Anterior cingulate cortex (tissue), 58 donors: Measurements from ENCODE around the gene LTB.
A peak's percentile ranks its signal among the peaks of the same experiment; 100 is the strongest.

Experiments used
- DNase-seq, 58 donors: peaks; one replicate each; lab custom pipeline; 2025; lab: John Stamatoyannopoulos, UW

Gene LTB, protein sequence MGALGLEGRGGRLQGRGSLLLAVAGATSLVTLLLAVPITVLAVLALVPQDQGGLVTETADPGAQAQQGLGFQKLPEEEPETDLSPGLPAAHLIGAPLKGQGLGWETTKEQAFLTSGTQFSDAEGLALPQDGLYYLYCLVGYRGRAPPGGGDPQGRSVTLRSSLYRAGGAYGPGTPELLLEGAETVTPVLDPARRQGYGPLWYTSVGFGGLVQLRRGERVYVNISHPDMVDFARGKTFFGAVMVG

DNA sequence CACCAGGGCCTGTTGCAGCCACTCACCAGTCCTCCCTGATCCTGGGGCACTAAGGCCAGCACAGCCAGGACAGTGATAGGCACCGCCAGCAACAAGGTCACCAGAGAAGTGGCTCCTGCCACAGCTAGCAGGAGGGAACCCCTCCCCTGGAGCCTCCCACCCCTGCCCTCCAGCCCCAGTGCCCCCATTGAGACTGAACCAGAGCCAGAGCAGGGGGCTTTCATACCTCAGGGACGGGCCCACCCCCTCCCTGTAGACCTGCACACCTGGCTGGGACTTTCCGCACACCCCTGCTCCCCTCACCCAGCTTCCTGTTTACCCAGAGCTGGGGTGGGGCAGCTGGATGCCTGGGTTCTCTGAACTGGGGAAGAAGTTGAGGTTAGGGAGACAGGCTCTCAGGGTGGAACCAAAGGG, at the start of gene LTB:
Gene LTB, minus strand, starts transcription at position 195 of the 414 bp plus-strand sequence. Its CDS starts 7 bp downstream, at position 188.
- no peak for DNase-seq

DNA sequence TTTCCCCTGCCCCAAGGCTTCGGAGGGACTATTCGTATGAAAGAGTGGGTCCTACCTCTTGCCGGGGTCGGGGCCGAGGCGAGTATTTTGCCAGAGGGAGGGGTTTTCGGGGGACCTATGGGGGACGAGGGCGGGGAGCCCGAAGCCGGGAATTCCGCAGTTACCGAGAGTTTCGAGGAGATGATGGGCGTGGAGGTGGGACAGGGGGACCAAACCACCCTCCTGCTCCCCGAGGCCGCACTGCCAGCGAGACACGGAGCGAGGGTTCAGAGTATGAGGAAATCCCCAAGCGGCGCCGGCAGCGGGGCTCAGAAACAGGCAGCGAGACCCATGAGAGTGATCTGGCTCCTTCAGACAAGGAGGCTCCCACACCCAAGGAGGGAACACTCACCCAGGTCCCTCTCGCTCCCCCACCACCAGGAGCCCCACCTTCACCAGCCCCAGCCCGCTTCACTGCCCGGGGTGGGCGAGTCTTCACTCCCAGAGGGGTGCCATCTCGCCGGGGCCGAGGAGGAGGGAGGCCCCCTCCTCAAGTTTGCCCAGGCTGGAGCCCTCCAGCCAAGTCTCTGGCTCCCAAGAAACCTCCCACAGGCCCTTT, 49.6 kb upstream of the LTB start:
- DNase-seq = no peak

DNA sequence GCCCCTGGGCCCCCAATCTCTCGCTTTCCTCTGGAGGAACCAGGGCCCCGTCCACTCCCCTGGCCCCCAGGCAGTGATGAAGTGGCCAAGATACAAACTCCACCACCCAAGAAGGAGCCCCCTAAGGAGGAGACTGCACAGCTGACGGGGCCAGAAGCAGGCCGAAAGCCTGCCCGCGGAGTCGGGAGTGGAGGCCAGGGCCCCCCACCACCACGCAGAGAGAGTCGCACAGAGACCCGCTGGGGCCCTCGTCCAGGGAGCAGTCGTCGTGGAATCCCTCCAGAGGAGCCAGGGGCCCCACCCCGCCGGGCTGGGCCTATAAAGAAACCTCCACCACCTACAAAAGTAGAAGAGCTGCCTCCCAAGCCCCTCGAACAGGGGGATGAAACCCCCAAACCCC, 49.0 kb upstream of the LTB start:
- DNase-seq = no peak

DNA sequence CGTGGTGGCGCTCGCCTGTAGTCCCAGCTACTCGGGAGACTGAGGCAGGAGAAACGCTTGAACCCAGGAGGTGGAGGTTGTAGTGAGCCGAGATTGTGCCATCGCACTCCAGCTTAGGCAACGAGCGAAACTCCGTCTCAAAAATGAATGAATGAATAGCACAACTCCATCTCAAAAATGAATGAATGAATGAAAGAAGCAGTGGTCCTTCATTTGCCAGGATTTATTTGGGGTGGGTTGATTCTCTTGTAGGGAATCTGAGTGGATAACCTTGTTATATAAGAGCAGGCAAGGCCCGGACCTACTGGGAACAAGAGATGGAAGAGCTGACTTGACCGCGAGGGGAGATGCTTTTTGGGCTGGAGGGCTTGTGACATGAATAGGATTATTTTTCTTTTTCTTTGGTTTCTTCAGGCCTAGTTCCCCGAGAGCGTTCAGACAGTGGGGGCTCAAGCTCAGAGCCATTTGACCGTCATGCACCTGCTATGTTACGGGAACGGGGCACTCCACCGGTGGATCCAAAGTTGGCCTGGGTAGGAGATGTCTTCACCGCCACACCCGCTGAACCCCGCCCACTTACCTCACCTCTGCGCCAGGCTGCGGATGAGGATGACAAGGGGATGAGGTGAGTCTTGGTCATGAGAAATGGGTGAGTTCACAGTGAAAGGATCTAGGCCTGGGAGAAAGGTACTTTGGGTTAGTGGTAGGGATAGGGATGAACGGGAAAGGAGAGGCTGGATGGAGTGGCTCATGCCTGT, 48.1 kb upstream of the LTB start:
- DNase-seq = no peak

DNA sequence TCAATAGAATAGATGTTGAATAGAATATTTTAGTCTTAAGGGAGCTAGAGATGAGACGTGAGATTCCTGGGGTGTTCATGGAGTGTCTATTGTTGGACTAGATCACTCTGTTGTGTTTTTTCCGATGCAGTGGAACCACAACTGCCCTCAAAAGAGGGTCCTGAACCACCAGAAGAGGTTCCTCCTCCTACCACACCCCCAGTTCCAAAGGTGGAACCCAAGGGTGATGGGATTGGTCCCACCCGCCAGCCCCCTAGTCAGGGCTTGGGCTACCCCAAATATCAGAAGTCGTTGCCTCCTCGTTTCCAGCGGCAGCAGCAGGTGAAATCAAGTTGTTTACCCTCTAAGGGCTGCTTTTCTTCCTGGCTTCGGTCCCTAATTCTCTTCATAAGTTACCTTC, 46.8 kb upstream of the LTB start:
- no peak for DNase-seq

DNA sequence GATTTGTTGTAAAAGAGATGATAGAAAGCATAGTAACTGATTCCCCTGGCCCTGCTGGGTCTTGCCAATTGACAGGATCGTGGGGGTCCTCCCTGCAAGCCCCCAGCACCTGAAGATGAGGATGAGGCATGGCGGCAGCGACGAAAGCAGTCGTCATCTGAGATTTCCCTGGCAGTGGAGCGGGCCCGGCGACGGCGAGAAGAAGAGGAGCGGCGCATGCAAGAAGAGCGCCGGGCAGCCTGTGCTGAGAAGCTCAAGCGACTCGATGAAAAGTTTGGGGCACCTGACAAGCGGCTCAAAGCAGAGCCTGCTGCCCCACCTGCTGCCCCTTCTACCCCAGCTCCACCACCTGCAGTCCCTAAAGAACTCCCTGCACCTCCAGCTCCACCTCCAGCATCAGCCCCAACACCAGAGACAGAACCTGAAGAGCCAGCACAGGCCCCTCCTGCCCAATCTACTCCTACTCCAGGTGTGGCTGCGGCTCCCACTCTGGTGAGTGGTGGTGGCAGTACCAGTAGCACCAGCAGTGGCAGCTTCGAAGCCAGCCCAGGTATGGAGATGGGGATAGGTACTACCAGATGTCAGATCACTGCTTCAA, 45.6 kb upstream of the LTB start:
- DNase-seq = no peak

DNA sequence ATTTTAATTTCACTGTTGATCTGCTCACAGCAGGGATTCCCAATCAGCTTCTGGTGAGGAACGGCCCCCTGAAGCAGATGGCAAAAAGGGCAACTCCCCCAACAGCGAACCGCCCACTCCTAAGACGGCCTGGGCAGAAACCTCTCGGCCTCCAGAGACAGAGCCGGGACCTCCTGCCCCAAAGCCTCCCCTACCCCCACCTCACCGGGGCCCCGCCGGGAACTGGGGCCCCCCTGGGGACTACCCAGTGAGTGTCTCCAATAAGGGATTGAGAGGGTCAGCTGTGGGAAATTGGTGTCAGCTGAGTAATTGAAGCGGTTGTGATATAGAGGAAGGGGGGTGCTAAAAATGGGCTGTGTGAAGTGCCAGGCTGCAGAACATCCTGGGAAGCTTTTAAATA, 44.7 kb upstream of the LTB start:
- no peak for DNase-seq

DNA sequence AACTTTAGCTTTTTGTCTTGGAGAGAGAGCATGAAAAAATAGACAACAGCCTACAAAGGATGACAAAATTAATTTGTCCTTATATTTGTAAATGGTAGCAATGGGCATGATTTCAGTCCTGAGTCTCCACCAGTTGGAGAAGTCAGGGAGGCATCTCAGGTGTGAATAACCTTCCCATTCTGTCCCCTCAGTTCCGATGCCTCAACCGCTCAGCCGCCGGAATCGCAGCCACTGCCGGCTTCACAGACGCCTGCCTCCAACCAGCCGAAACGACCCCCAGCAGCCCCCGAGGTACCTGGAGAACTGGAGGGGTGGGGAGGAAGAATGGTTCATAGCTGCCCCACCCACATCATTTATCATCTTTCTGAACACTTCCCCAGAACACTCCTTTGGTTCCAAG, 41.8 kb upstream of the LTB start:
- DNase-seq = no peak

DNA sequence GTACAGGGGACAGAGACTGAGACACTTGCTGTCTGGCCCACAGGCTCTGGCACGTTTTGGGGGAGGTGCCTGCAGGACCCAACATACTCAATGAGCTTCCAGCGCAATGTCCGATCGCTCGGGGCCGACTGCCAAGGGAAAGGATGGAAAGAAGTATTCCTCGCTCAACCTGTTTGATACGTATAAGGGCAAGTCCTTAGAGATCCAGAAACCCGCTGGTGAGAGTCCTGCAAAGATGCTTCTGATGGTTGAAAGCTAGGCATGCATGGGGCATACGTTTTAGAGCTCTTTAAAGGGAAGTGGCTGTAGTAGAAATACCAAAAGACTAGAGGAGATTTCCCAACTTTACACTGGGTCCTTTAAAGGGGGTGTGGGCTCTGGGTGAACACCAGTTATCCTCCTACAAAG, 40.5 kb upstream of the LTB start:
- DNase-seq = no peak

DNA sequence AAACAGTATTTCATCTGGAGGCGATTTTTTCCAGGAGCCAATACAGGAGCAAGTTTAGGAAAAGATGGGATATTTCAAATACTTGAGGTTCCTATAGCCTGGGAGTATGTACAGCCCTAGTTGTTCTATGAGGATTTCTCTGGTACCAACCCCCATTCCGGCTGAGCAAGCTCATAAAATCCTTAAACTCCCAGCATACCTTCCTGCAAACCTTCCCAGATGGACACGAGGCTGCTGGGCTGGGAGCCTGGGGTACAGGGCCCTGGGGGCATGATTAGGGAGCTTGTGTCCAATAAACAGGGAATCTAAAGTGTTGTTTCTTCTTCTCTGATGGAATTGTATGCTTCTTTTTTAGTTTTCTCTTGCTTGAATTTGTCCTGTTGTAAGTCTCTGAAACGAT, 39.8 kb upstream of the LTB start:
- peak in 1 of 58 donors; percentile 6 for DNase-seq

DNA sequence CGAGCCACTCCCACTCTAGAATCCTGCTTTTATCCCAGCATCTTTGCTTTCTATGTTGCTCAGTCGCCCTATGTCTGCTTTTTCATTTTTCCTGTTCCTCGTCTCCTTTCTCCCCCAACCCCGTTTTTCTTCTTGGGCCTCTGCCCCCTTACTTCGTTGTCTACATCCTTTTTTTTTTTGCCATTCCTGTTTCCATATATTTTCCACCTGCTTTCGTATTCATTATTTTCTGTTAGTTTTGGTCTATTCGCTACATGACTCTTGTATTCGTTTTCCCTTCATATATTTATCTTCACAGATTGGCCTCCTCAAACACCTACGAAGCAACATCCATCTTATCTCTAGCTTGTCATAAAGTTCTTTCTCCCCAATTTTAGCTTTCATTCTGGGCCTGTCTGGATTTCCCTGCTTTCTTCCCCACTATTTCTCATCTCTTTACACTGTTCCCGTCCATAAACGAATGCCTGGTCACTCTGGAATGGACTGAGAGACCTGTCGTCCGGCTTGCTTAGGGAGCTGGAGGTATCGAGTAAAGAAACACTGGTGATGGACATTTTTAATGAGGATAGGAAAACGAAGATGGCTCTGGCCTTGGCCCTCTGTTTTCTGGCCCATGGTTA, 39.2 kb upstream of the LTB start:
- no peak for DNase-seq

DNA sequence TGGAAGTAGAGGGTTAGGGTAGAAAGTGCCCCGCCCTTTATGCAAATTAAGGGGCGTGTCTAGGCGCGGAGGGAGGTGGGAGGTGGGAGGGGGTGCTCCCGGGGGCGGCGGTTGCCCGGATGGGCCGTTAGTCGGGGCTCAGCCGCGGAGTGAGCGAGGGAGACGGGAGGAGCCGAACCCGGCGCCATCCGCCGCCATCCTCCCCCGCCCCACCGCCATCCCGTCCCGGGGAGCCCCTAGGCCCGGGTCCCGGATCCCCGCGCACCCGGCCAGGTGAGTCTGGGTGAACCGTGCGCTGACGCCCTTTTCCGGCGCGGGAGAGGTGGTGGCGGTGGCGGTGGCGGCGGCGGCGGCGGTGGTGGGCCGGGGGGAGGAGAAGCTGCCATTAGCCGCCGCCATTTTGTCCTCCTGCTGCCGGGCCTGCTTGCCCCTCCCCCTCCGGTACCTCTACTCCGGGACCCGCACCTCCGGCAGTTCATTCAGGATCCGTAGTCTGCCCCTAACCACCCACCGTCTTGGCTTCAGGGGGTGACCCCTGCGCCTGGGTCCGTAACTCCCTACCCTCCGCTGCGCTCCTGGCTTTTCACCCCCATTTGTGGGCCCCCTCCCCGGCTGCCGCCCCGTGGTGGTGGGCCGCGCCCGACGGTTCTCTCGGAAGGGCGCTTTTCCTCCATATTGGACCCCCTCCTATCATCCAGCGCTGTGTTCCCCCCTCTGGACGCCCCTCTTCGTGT, 38.5 kb upstream of the LTB start, which contains the start of gene PRRC2A:
Gene PRRC2A, plus strand, starts transcription at position 130 of the 734 bp plus-strand sequence. CDS start 2,075 bp downstream, outside the sequence.
- DNase-seq = peak in 42 of 58 donors; percentile 46 to 100 (median 78)

DNA sequence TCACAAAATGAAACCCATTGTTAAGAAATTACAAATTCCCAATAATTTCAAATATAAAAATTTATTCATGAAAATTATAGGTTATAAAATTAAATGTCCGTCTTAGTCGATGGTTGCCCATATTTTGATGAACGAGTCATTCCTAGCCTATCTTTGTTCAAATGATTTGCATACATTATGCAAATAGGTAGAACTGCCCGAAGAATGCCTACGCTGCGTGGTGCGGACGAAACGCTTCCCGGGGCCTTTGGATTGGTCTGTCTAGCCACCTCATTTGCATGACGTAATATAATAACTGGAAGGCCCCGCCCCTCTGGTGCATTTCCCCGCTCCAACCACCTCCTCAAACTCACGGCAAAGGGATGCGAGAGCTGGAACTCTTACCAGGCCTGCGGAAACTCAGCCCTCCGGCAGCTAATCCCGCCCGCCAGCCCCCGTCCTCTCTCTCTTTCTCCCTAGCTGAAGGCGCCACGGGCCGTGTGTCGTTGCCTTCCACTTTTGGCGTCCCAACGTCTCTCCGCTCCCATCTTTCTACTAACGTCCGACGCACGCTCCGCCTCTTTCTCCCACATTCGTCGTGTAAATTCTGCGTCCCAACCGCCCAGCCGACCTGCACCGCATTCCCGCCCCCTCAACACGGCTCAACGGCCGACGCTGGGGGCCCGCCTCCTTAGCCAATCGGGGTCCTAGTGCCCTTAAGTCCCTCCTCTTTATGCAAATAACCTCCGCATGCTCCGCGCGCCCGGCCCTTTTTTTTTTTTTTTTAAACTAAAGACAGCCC, 37.8 kb upstream of the LTB start:
- DNase-seq = peak; percentile 93 to 100 (median 98)

DNA sequence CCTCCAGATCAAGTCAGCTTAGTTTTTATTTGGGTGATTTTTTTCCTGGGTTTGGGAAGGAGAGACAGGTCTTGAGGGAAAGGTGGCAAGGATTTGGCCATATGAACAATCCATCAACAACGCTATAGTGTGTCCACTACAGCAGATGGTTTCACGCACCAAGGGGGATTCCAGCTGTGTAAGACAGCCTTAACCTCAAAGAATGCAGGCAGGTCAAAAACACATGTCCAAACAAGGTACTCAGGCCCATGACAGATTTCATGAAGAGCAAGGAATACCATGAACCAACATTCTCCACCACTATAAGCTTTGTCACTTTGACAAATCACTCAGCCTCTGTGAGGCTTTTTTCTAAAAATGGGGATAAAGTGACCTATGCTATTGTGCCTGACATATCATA, 34.8 kb upstream of the LTB start:
- DNase-seq = no peak

DNA sequence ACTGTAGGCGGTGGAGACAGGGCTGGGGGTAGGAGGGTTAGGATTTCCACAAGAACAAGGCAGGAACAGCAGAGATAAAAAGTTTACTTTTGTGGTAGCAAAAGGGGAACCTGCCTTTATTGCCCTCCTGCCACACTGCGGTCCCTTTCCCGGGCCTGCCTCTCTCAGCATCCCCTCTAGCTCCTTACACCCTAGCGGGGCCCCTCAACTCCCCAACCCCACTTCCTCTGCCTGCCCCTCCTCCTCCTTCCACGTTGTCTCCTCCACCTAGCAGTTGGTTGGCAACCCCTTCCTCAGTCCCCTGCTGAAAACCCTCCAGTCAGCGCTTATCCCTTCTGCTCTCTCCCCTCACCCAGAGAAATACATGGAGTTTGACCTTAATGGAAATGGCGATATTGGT, 33.5 kb upstream of the LTB start:
- peak in 1 of 58 donors; percentile 17 for DNase-seq

DNA sequence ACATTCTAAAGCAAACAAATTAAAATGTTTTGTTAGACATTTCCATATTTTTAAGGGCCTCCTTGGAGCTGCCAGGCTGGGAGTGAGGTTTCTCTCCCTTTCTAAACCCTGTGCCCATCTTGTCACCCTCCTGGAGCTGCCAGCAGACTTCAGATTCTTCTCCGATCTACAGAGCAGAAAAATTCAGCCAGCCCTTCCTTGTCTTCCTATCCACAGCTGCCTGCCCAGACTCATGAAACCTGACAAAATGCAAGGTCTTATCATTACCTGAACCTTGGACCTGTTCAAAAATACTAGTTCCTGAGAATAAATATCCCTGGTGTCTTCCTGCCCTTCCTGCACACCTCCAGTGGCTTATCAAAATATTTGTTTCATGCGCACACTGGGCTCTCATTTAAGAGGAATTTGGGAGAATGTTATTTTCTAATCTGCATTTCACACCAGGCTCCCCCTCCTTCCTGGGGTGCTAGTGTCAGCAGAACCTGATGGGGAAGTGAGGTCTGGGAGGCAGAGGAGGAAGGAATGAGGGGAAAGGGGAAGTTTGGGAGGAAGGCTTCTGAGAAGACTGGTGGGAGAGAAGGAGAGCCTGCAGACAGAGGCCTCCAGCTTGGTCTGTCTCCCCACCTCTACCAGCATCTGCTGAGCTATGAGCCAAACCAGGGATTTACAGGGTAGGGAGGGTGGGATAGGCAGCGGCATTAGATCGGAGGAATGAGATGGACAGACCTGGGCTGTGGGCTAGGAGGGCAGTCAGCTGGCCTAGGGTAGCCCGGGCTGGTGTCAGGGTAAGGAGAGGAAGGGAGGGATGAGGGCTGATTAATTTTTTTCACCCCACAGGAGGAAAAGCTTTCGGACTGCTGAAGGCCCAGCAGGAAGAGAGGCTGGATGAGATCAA, 32.7 kb upstream of the LTB start, which contains the start of gene AIF1:
Gene AIF1, plus strand, starts transcription at position 551 of the 895 bp plus-strand sequence. Its CDS starts 96 bp downstream, at position 647.
- DNase-seq = peak in 4 of 58 donors; percentile 9 to 30 (median 13)

DNA sequence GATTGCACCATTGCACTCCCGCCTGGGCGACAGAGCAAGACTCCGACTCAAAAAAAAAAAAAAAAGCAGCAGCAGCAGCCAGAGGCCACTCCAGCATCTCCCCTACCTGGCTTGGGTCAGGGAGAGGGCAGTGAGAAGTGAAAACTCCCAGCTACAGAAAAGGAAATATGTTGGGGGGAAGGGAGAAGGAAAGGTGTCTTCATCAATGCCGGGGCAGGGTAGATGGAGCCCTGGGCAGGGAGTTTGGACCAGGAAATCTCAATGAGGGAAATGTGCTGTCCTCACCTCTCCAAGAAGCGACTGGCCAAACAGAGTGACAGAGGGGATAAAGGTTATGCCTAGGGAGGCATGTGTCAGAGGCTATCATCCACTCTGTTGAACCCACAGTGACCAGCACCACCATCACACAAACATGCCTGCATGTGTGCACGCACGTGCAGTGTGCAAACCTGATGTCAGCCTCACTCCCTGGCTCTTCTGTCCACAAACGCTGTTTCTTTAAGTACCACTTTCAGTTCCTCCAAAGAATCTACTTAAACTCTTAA, 31.9 kb upstream of the LTB start:
- peak in 2 of 58 donors; percentile 27 to 39 for DNase-seq

DNA sequence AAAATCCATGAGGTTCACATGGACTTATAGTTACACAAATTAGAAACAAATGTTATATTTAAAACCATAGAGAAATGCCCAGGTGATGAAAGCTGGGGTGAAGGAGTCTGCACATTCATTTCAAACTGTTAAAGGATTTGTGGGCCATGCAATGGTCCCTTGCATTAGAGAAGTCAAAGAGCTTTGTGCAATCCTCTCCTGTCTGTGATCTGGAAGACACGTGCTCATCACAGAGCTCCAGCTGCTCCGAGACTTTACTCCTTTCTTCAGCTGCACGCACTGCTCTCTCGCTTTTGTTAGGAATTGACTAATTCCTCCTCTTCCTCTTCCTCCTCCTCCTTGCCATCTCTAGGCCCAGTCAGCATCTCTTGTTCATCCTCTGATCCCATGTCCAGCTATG, 28.7 kb upstream of the LTB start:
- no peak for DNase-seq
